SK-N-MC (cell line): ENCODE results near the gene PVALB.

Source experiments
- DNase-seq: peaks from one replicate; pipeline ENCODE4 v3.0.0-alpha.2; 2011; ENCODE audit warnings: low read depth, low spot score
- H3K27ac ChIP-seq: fragments of 200-600 bp; sonication (generic); 2 replicates; pipeline ENCODE4 v1.5.1; 2016; ENCODE audit warnings: mixed run types
- H3K36me3 ChIP-seq: fragments of 200-600 bp; sonication (generic); 2 replicates; pipeline ENCODE4 v1.6.1; 2017; ENCODE audit warnings: antibody characterized with exemption, low read length, mixed read lengths; ENCODE audit not compliant: insufficient read depth
- H3K4me3 ChIP-seq: fragments of 200-600 bp; sonication (generic); 2 replicates; pipeline ENCODE4 v1.5.1; 2016
- H3K9ac ChIP-seq: fragments of 200-600 bp; sonication (generic); 2 replicates; pipeline ENCODE4 v1.8.0; 2017; ENCODE audit warnings: mixed run types, mixed read lengths; ENCODE audit not compliant: insufficient read length
- H3K9me3 ChIP-seq: fragments of 200-600 bp; sonication (generic); 2 replicates; pipeline ENCODE4 v1.6.1; 2017; ENCODE audit warnings: low read depth, mild to moderate bottlenecking, antibody characterized with exemption, low read length, moderate library complexity, mixed read lengths
- EZH2 ChIP-seq: fragments of 200-600 bp; sonication (generic); IDR thresholded peaks from one replicate; pipeline ENCODE4 v1.6.1; 2017; ENCODE audit warnings: antibody characterized with exemption
- FOXP2 ChIP-seq: optimal IDR thresholded peaks from 2 replicates; pipeline ENCODE3; 2011; ENCODE audit warnings: mild to moderate bottlenecking, moderate library complexity; ENCODE audit not compliant: insufficient read depth; ENCODE audit errors: extremely low read length, control extremely low read depth
- POLR2AphosphoS5 ChIP-seq: IDR thresholded peaks from 2 replicates; pipeline ENCODE4 v1.6.1; 2012; ENCODE audit warnings: mild to moderate bottlenecking, low read depth, low read length, borderline replicate concordance

PVALB gene

GRCh38 chr22:36816636-36817524 lies at the start of gene PVALB:
TSS of gene PVALB (minus strand) at chr22:36817035. CDS start at chr22:36817005, 30 bp downstream.
- Histone ChIP-seq H3K4me3 (no peak within 1 kb of the TSS), H3K9ac (no peak within 1 kb of the TSS), H3K36me3 (no peaks in the 10 kb centered on the region), H3K27ac (no peak within 1 kb of the TSS), H3K9me3 (no peaks in the 10 kb centered on the region)
- peak; percentile 80 for TF ChIP-seq EZH2
- no peak for TF ChIP-seq POLR2AphosphoS5
- TF ChIP-seq FOXP2: no peak
- no peak for DNase-seq

DNA sequence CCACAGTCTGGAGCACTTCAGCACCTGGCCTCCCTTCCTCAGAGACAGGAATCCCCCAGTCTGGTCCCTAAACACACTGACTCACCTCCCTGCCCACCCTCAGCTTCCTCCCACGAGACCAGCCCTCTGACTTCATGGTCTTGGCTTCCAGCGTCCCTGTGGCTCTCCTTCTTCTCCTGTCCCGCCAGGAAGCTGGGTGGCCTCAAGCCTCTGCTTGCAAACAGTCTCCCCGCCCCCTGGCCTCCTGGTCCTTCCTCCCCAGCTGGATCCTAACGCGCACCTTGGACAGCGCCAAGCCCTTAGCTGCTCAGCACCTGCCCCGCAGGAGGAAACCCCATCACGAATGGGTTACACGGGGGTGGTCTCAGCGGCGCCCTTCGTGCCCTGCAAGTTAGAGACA lies 48.5 kb upstream of the PVALB start:
- H3K36me3 ChIP-seq: no peaks in the 10 kb centered on the region
- no peak for TF ChIP-seq EZH2
- TF ChIP-seq POLR2AphosphoS5: no peak
- TF ChIP-seq FOXP2: no peak
- no peak overlapping the region for H3K4me3 ChIP-seq
- H3K27ac ChIP-seq: no peak overlapping the region
- H3K9ac ChIP-seq: no peak overlapping the region
- no peak for DNase-seq
- no peaks in the 10 kb centered on the region for H3K9me3 ChIP-seq

DNA sequence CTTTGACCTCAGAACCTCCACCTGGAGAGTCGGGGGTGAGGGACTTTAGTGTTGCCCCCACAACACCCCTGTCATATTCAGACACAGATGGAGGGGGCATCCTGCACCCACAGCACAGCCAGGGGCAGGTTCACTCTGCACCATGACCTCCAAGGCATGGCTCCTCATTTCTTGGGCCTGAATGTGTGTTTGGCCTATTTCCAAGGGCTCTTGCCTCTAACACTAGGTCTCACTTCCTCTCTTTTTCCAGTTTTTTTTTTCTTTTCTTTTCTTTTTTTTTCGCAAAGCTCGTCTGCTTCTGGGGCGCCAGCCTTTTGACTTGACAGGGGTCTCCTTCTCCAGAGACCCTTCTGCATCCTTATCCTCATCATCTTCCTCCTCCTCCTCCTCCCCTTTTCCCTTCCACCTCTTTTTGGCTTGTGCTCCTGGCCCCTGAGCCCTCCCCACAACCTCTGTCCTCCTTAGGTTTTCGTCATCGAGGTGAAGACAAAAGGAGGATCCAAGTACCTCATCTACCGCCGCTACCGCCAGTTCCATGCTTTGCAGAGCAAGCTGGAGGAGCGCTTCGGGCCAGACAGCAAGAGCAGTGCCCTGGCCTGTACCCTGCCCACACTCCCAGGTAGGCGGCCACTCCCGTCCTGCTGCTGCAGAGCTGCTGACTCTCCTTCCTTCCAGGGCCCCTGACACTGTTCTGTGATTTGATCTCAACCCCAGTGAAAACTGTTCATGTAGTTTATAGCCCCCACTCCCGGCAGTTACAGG lies 47.8 kb upstream of the PVALB start:
- no peak for DNase-seq
- Histone ChIP-seq H3K36me3 (no peaks in the 10 kb centered on the region), H3K4me3 (no peak overlapping the region), H3K9ac (no peak overlapping the region), H3K9me3 (no peaks in the 10 kb centered on the region), H3K27ac (no peak overlapping the region)
- TF ChIP-seq FOXP2 (no peak), EZH2 (no peak)

- Histone ChIP-seq H3K36me3 (no peaks in the 10 kb centered on the region), H3K9me3 (no peaks in the 10 kb centered on the region), H3K9ac (no peak overlapping the region), H3K4me3 (no peak overlapping the region), H3K27ac (no peak overlapping the region)
- TF ChIP-seq POLR2AphosphoS5 (no peak), EZH2 (no peak), FOXP2 (no peak)
- no peak for DNase-seq
Measured at GRCh38 chr22:36863979-36864378, 47.1 kb upstream of the PVALB start.

DNA sequence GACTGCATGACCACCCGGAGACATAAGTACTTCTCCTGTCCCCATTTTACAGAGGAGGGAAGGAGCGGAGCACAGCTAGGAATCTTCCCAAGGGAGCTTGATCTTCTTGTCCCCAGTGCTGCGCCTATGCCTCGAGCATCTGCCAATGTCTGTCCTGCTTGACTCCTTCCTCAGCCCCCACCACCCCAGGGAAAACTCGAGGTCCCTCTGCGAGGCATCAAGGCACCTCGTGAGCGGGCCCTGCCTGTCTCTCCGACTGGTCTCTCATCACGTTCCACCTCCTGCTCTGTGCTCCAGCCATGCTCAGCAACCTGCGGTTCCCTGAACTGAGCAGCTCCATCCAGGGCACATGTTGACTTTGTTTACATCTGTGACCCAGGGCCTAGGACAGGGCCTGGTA lies 46.4 kb upstream of the PVALB start:
- H3K27ac ChIP-seq: no peak overlapping the region

GRCh38 chr22:36862251-36863242 lies 45.7 kb upstream of the PVALB start:
- DNase-seq: no peak
- Histone ChIP-seq H3K36me3 (no peaks in the 10 kb centered on the region), H3K4me3 (no peak overlapping the region), H3K27ac (no peak overlapping the region), H3K9ac (no peak overlapping the region), H3K9me3 (no peaks in the 10 kb centered on the region)
- TF ChIP-seq FOXP2 (no peak), EZH2 (no peak), POLR2AphosphoS5 (no peak)

More for the DNA sequence above, 46.4 kb upstream of the PVALB start:
- no peak overlapping the region for H3K9ac ChIP-seq
- H3K36me3 ChIP-seq: no peaks in the 10 kb centered on the region
- H3K9me3 ChIP-seq: no peaks in the 10 kb centered on the region
- no peak overlapping the region for H3K4me3 ChIP-seq
- TF ChIP-seq FOXP2: no peak
- TF ChIP-seq POLR2AphosphoS5: no peak
- no peak for TF ChIP-seq EZH2
- no peak for DNase-seq

- DNase-seq: no peak
- H3K9ac ChIP-seq: no peak within 1 kb of the TSS
- TF ChIP-seq FOXP2 (no peak), POLR2AphosphoS5 (no peak), EZH2 (no peak)
Measured at GRCh38 chr22:36860821-36861659, 44.2 kb upstream of the PVALB start, which contains the start of gene NCF4. TSS of gene NCF4 (plus strand) at chr22:36861006. CDS start at chr22:36861172, 166 bp downstream.

More at GRCh38 chr22:36860821-36861659, 44.2 kb upstream of the PVALB start, which contains the start of gene NCF4:
- H3K27ac ChIP-seq: no peak within 1 kb of the TSS
- H3K4me3 ChIP-seq: no peak within 1 kb of the TSS
- no peaks in the 10 kb centered on the region for H3K36me3 ChIP-seq
- H3K9me3 ChIP-seq: no peaks in the 10 kb centered on the region
